ENCODE data around the gene ZNF331.

Gene ZNF331

DNA sequence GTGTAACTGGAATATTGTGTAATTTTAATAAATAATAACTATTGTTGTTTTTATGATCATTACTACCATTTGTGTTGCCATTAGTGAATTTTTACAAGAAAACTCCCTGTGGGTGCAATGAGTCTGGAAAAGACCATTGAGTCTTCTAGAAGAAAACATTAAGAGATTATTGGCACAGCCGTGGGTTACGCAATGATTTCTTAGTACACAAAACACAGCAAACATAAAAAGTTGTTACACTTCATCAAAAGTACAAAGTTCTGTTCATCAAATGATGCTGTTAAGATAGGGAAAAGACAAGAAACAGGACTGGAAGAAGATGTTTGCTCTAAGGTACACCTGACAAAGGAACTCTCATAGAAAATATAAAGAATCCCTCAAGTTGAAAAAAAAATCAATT lies 41.6 kb downstream of the ZNF331 start:
- no peak for DNase-seq

DNA sequence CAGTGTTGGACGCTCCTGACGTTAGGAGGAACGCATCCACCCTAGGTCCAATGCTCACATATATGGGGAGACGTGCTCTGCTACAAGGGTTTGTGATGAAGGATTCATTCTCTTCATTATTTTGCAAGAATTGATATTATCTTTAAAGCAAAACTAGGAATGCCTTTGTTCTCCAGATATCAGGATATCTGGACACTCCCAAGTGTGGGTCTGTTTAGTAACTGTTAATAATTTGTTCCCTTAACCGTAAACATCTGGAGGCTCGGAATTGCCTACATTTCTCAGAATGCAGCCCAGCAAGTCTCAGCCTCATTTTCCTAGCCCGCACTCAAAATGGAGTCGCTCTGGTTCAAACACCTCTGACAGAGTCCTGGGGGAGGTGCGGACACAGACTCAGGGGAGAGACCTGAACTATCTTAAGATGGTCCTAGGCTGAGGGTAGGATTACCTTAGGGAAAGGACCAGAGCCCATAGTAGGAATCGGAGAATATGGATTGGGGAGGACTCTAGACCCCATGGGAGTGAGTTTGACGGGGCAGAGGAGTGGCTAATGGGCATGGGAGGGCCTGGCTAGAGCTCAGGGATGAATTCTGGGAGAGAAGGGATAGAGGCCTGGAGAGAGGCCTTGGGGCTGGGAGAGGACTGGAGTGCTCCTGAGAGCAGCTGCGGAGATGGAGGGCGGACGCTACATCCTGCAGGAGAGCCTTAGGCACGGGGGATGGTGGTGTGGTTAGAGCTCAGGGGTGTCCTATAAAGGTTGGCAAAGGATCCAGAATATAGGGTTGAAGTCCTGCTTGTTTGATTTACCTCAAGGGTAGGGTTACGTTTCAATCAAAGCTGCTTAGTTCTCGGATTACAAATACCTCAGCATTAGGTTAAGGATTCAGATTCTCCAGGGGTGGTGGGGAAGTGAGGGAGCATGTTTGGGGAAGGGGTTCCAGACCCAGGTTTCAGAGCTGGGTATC lies 43.2 kb downstream of the ZNF331 start:
- no peak for DNase-seq

DNA sequence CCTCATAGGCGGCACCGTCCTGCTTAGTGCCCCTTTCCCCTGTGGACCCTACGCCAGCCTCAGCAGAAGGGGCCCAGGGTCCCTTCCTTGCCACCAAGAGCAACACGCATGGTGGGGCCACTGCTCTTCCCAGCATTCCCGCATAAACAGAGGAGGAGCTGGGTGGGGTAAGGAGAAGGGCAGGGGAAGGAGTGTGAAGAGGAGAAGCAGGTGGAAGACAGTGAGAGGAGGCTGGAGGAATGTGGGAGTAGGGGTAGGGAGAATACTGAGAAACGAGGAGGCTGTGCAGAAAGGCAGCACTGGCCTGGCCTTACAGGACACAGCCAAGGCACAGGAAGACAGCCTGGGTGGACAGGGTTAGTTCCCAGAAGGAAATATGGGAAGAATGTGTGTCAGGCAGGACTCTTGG lies 43.9 kb downstream of the ZNF331 start:
- DNase-seq, result no peak

GRCh38 chr19:53583181-53583580 lies 45.2 kb downstream of the ZNF331 start:
- DNase-seq, result no peak

DNA sequence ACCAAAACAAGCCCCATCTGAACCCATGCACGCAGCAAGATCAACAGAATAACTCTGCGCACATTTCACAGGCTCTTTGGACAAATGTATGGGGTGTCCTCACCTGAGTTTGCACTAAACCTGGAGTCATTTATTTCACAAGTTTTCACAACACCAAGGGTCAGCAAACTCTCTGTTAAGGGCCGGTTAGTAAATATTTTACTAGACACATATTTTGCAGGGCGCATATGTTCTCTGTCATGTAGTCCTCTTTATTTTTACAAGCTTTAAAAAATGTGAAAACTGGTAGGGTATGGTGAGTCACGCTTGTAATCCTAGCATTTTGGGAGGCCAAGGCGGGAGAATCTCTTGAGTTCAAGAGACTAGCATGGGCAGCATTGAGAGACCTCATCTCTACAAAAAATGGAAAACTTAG lies 48.3 kb downstream of the ZNF331 start:
- DNase-seq, result no peak

DNA sequence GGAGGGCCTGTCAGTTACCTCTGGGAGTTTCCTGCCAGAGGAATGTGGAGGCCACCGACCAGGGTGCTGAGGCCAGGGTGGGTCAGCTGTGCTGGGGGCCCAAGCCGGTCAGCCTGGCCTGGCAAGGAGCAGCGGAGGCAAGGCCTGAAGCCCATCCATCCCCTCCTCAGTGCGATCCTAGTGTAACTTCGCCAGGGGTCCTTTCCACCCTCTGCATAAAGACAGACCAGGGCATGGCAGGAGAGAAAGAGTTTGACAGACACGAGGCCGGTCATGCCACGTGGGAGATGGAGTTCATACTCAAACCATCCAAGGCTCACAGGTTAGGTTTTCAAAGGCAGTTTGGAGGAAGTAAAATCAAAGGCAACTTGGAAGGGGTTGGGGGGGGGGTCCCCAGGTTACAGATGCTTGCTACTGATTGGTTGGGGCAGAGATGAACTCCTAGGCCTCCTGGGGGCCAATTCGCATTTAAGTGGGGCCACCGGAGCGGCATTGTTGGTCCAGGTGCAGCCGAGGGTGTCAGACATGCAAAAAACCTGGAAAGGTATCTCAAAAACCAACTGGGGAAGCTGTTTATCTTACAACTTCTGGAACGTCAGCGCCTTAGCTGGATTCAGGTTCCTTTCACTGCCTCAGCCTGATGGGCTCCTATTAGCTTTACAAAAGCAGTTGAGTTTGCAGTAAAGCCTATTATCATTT lies 57.0 kb downstream of the ZNF331 start:
- DNase-seq, result no peak

GRCh38 chr19:53595510-53595867 lies 57.5 kb downstream of the ZNF331 start:
- DNase-seq, result no peak

- DNase-seq, result no peak
Measured at GRCh38 chr19:53596056-53596455, 58.1 kb downstream of the ZNF331 start.

DNA sequence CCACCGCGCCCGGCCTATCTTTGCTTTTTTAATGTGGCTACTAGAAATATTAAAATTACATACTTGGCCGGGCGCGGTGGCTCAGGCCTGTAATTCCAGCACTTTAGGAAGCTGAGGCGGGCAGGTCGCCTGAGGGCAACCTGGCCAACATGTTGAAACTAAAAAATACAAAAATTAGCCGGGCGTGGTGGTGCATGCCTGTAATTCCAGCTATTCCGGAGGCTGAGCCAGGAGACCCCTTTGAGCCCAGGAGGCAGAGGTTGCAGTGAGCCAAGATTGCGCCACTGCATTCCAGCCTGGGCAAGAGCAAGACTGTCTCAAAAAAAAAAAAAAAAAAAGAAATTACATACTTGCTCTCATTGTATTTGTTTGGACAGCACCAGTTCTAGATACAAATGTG lies 59.1 kb downstream of the ZNF331 start:
- DNase-seq, result no peak

GRCh38 chr19:53598361-53598760 lies 60.4 kb downstream of the ZNF331 start:
- DNase-seq, result no peak

DNA sequence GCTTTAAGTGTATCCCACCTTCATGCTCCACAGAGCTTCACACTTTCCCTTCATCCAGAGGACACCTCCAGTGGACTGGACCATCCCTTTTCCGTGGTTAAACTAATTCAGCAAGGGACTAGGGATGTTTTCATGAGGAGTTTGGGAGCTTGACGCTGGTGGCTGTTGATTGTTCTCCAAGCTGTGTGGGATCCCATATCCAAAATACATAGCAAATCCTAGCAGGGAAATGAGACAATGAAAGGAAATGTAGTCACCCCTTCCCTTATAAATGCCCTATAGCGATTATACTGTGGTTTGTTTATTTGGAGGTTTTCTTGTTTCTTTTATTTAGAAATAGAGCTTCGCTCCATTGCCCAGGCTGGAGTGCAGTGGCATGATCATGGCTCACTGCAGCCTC lies 62.3 kb downstream of the ZNF331 start:
- no peak for DNase-seq

DNA sequence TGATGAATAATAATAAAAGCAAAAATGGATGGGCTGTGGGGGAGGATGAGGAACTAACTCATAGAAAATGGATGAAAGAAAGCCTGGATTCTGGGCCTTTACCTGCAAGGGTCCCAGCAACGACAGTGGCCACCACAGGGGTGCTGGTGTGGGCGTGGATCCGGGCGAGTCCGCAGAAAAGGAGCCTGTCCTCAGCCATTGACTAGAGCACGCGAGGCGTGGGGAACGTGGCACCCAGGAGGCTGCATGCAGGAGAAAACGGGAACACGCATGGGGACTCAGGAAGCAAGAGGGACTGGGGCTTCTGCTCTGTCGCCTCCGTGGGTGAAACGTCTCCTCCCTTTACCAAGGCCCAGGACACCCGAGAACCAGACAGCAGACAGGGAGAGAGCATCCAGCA lies 68.1 kb downstream of the ZNF331 start:
- no peak for DNase-seq

DNA sequence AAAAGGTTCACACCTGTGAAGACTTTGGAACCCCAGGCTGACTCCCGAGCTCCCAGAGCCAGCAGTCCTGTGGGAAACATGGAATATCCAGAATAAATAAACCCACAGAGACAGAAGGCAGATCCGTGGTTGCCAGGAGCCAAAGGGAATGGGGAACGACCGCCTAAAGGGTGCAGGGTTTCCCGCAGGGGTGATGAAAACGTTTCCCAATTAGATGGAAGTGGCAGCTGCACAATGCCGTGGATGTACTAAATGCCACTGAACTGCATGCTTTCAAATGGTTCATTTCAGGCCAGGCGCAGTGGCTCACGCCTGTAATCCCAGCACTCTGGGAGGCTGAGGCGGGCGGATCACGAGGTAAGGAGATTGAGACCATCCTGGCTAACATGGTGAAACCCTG lies 70.4 kb downstream of the ZNF331 start:
- no peak for DNase-seq

DNA sequence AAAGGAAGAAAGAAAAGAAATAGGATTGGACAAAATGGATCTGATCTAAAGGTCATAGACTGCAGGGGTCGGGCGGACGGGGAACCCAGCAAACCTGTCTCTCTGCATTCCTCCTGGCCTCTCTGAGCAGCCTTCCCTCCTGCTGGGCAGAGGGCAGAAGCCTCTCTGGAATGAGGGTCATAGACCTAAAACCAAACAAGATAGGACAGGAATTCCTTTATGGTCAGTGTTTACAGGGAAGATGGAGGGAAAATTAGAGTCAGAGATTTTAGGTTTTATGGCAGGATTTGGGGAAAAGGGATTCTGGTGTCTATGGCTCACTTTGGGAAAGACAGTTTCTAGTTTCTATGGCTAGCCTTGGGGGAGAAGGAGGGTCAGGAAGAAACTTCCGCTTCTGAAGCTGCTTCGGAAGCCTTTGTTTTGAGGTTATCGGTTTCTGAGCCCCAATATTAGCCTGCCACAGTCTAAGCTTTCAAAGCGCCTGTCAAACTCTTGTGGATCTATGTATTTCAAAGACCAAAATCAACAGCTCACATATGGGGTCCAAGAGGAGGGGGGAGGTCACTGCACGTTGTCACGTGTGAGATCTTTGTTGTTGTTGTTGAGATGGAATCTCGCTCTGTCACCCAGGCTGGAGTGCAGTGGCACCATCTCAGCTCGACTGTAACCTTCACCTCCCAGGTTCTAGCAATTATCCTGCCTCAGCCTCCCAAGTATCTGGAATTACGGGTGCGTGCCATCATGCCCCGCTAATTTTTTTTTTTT lies 75.0 kb downstream of the ZNF331 start:
- DNase-seq, result no peak

DNA sequence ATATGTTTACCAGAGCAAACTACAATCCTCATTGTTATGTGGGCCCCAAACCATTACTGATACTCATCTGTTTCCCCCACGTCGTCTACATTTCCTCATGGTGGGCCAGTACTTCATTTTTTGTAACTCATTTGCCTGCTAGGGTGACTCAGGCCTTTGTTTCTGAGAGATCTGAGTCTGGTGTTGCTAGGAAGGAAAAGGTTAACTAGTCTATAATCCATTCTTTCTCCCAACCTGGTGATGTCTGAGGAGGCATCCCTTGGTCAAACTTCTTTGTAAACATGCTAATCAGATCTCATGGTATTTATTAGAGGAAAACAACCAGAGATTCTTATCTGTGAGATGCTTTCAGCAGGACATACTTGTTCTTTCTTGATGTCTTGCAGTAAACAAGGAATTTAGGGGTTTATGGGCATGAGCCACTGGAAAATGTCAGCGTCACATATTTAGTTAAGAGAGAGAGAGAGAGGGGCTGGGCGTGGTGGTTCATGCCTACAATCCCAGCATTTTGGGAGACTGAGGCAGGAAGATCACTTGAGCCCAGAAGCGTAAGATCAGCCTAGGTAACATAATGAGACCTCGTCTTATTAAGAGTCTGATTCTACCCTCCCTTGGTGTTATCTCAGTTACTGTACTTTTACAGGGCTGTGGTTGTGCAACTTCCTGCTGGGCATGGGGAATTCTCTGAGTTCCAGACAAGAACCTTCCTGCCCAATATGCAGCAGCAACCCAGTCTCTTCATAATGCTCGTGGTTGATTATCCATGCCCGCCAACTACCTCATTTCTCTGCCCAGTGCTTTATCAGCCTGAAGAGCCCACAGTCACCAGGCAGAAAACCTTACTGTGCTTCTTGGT lies 84.2 kb downstream of the ZNF331 start:
- no peak for DNase-seq

DNA sequence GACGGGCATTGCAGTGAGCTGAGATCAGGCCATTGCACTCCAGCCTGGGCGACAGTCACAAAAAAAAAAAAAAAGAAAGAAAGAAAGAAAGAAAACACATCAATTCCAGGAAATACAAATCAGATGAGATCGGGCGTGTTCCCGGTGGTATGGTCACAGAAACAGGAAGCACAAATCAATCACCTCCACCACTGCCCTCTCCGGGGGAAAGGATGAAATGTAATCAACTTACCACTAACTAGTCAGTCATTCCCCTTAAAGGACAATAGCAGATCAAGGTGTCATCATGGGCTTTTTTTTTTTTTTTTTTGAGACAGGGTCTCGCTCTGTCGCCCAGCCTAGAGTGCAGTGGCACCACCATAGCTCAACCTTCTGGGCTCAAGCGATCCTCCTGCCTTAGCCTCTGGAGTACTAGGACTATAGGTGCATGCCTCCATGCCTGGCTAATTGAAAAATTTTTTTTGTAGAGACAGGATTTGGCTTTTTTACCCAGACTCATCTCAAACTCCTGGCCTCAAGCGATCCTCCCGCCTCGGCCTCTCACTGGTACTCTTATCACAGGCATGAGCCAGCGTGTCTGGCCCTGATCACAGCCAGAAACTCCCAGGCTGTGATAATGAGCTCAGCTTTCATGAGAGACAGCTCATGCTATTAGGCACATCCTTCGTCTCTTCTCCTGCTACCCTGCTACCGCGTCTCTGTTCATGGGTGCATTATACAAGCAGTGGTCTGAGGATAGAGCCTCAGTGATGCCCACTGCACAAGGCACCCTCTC lies 87.0 kb downstream of the ZNF331 start:
- DNase-seq, result no peak

GRCh38 chr19:53626486-53626885 lies 88.5 kb downstream of the ZNF331 start:
- no peak for DNase-seq

- DNase-seq, result no peak
Measured at GRCh38 chr19:53626976-53627375, 89.0 kb downstream of the ZNF331 start.
